Stomach (tissue), 4 donors: Measurements from ENCODE around the gene NFKBIZ.

Experiments
- POLR2AphosphoS5 ChIP-seq, 3 donors: sonication (generic); formaldehyde crosslinking; IDR thresholded peaks; one replicate each; pipeline ENCODE4 v1.6.1; 2016; ENCODE audit warnings: antibody characterized with exemption in 3 of 3
- TF ChIP-seq, protein P1 (sequence below), 7 experiments: fragments of 450-650 bp in 4 of 7; fragments of 200-600 bp in 3 of 7; sonication (generic) in 3 of 7; IDR thresholded peaks; one replicate each; pipeline ENCODE4 v1.5.1; 2016 to 2019; ENCODE audit warnings: antibody characterized with exemption in 7 of 7, control low read depth in 2 of 7, mild to moderate bottlenecking in 1 of 7

- TF ChIP-seq, protein P1, sequence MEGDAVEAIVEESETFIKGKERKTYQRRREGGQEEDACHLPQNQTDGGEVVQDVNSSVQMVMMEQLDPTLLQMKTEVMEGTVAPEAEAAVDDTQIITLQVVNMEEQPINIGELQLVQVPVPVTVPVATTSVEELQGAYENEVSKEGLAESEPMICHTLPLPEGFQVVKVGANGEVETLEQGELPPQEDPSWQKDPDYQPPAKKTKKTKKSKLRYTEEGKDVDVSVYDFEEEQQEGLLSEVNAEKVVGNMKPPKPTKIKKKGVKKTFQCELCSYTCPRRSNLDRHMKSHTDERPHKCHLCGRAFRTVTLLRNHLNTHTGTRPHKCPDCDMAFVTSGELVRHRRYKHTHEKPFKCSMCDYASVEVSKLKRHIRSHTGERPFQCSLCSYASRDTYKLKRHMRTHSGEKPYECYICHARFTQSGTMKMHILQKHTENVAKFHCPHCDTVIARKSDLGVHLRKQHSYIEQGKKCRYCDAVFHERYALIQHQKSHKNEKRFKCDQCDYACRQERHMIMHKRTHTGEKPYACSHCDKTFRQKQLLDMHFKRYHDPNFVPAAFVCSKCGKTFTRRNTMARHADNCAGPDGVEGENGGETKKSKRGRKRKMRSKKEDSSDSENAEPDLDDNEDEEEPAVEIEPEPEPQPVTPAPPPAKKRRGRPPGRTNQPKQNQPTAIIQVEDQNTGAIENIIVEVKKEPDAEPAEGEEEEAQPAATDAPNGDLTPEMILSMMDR (IDR thresholded peaks at IDR 0.05): no peak
- TF ChIP-seq POLR2AphosphoS5 (IDR thresholded peaks at IDR 0.05): no peak
These were observed 13.2 kb upstream of the NFKBIZ start for GRCh38 chr3:101836160-101836559.
